NCI-H2171 treated with DMSO at 0.1 percent for 48 hours (cell line): ENCODE results near the gene OR14J1.
"Not testable (repeated sequence)": the region's sequence is repeated elsewhere in the genome, so short reads cannot be mapped to it uniquely, and the experiment has no call there.

Source experiments
- DNase-seq: peaks from one replicate; lab custom pipeline; 2025; lab: John Stamatoyannopoulos, UW

Gene OR14J1

GRCh38 chr6:29301316-29301715 lies at the start of gene OR14J1:
OR14J1 (plus strand) TSS chr6:29301701; CDS start chr6:29306690, 4,989 bp downstream.
- DNase-seq = no peak

- no peak for DNase-seq
Measured at GRCh38 chr6:29251736-29252135, 49.8 kb upstream of the OR14J1 start.

GRCh38 chr6:29255530-29255929 lies 46.0 kb upstream of the OR14J1 start:
- no peak for DNase-seq

- DNase-seq = no peak
Measured at GRCh38 chr6:29259721-29260120, 41.8 kb upstream of the OR14J1 start.

- DNase-seq = no peak
Measured at GRCh38 chr6:29263001-29263400, 38.5 kb upstream of the OR14J1 start.

GRCh38 chr6:29294499-29294914 lies 7.0 kb upstream of the OR14J1 start:
- DNase-seq = no peak

GRCh38 chr6:29295181-29295585 lies 6.3 kb upstream of the OR14J1 start:
- no peak for DNase-seq

GRCh38 chr6:29295623-29296022 lies 5.9 kb upstream of the OR14J1 start:
- no peak for DNase-seq

GRCh38 chr6:29319931-29320330 lies 18.4 kb downstream of the OR14J1 start:
- DNase-seq = no peak

- DNase-seq = not testable (repeated sequence)
Measured at GRCh38 chr6:29323332-29323731, 21.8 kb downstream of the OR14J1 start.

GRCh38 chr6:29325777-29326176 lies 24.3 kb downstream of the OR14J1 start:
- no peak for DNase-seq

- no peak for DNase-seq
Measured at GRCh38 chr6:29332676-29333075, 31.2 kb downstream of the OR14J1 start.

- no peak for DNase-seq
Measured at GRCh38 chr6:29336269-29336668, 34.8 kb downstream of the OR14J1 start.

GRCh38 chr6:29345380-29345779 lies 43.9 kb downstream of the OR14J1 start:
- no peak for DNase-seq

GRCh38 chr6:29349348-29349747 lies 47.8 kb downstream of the OR14J1 start:
- not testable (repeated sequence) for DNase-seq

- DNase-seq = no peak
Measured at GRCh38 chr6:29354980-29355379, 53.5 kb downstream of the OR14J1 start.

GRCh38 chr6:29355603-29356002 lies 54.1 kb downstream of the OR14J1 start:
- DNase-seq = no peak
